Esophagus muscularis mucosa (tissue), 4 donors: Measurements from ENCODE around the gene TBCD.

Experiments
- CTCF ChIP-seq, 3 experiments: fragments of 200-600 bp in 2 of 3; fragments of 450-650 bp in 1 of 3; sonication (generic) in 2 of 3; IDR thresholded peaks; one replicate each; pipeline ENCODE4 v1.5.1; 2017 to 2019; ENCODE audit warnings: antibody characterized with exemption in 3 of 3, mild to moderate bottlenecking in 2 of 3, moderate library complexity in 1 of 3
- EP300 ChIP-seq: sonication (generic); formaldehyde crosslinking; IDR thresholded peaks from one replicate; pipeline ENCODE4 v1.6.1; 2017; ENCODE audit warnings: antibody characterized with exemption
- POLR2A ChIP-seq: fragments of 450-650 bp; IDR thresholded peaks from one replicate; pipeline ENCODE4 v1.6.1; 2017; ENCODE audit warnings: antibody characterized with exemption, moderate library complexity, mild to moderate bottlenecking, low read depth
- POLR2AphosphoS5 ChIP-seq, 2 donors: sonication (generic); formaldehyde crosslinking; IDR thresholded peaks; one replicate each; pipeline ENCODE4 v1.6.1; 2017; ENCODE audit warnings: antibody characterized with exemption in 2 of 2

DNA sequence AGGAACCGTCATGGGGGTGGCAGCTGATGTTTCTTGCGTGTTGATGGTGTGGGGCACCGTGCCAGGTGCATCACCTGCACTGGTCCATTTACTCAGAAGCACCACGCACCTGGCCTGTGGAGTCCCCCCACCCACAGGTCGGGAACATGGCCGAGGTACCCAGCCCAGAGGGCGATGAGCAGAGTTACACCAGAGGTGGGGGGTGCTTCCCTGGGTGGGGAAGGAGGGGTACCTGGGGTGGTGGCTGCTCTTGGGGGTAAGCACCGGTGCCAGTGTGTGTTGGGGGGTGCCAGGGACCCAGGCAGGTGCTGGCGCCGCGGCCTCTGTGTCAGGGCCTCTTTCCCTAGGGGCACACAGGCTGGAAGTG, 92.9 kb downstream of the TBCD start:
- TF ChIP-seq POLR2AphosphoS5 (IDR thresholded peaks at IDR 0.05) (no peak), CTCF (IDR thresholded peaks at IDR 0.05) (no peak), POLR2A (no peak), EP300 (no peak)
